Thyroid gland (tissue), 4 donors: ENCODE data around the gene LPCAT1.

Source experiments
- CTCF ChIP-seq, 6 experiments: fragments of 200-600 bp in 3 of 6; fragments of 450-650 bp in 3 of 6; sonication (generic) in 3 of 6; IDR thresholded peaks; one replicate each; pipeline ENCODE4 v1.5.1; 2016 to 2019; ENCODE audit warnings: antibody characterized with exemption in 6 of 6, mild to moderate bottlenecking in 2 of 6, inconsistent platforms in 1 of 6, moderate library complexity in 1 of 6
- POLR2A ChIP-seq, 2 donors: fragments of 450-650 bp; IDR thresholded peaks; one replicate each; pipeline ENCODE4 v1.6.1; 2017; ENCODE audit warnings: antibody characterized with exemption in 2 of 2, mild to moderate bottlenecking in 2 of 2, moderate library complexity in 1 of 2

- TF ChIP-seq CTCF (IDR thresholded peaks at IDR 0.05), result no peak
- no peak for TF ChIP-seq POLR2A (IDR thresholded peaks at IDR 0.05)
These were observed 92.5 kb downstream of the LPCAT1 start for GRCh38 chr5:1431021-1431811.
